ENCODE results near the gene TEKT2.

Gene TEKT2

GRCh38 chr1:36086529-36087232 lies 2.8 kb downstream of the TEKT2 start:
- H3K36me3 ChIP-seq (ENCODE audit: control insufficient read depth, insufficient read depth, low read length) = peaks cover 16% of the 10 kb centered on the region
- whole genome bisulfite sequencing, 2 experiments = 87 to 90% methylated on average over 12 of the region's 12 CpGs
- H3K9me3 ChIP-seq (ENCODE audit: control insufficient read depth, low read length) = no peaks in the 10 kb centered on the region
- H3K27me3 ChIP-seq (ENCODE audit: control insufficient read depth, insufficient read depth, low read length, poor library complexity, severe bottlenecking) = peaks cover 3% of the 10 kb centered on the region
- H3K27ac ChIP-seq (ENCODE audit: insufficient read depth, low read depth, low read length, poor library complexity, severe bottlenecking) = no peak overlapping the region
- no peak overlapping the region for H3K4me3 ChIP-seq (ENCODE audit: insufficient read depth, low read depth, low read length)
- H3K4me1 ChIP-seq (ENCODE audit: control insufficient read depth, insufficient read depth, low read length) = peaks cover 16% of the 10 kb centered on the region

- 92 to 94% methylated on average over 31 of the region's 31 CpGs for WGBS, 2 experiments
These were observed 3.6 kb downstream of the TEKT2 start for GRCh38 chr1:36087233-36088123.

GRCh38 chr1:36088265-36088576 lies 4.3 kb downstream of the TEKT2 start:
- Histone ChIP-seq H3K4me1 (ENCODE audit: control insufficient read depth, insufficient read depth, low read length) (peaks cover 16% of the 10 kb centered on the region), H3K9me3 (ENCODE audit: control insufficient read depth, low read length) (no peaks in the 10 kb centered on the region), H3K27ac (ENCODE audit: insufficient read depth, low read depth, low read length, poor library complexity, severe bottlenecking) (no peak overlapping the region), H3K4me3 (ENCODE audit: insufficient read depth, low read depth, low read length) (peak overlapping the region; percentile 99), H3K27me3 (ENCODE audit: control insufficient read depth, insufficient read depth, low read length, poor library complexity, severe bottlenecking) (peaks cover under 1% of the 10 kb centered on the region), H3K36me3 (ENCODE audit: control insufficient read depth, insufficient read depth, low read length) (peaks cover 31% of the 10 kb centered on the region)
- WGBS, 2 experiments = 52 to 60% methylated on average over 8 of the region's 8 CpGs

More at GRCh38 chr1:36087233-36088123, 3.6 kb downstream of the TEKT2 start:
- Histone ChIP-seq H3K27ac (ENCODE audit: insufficient read depth, low read depth, low read length, poor library complexity, severe bottlenecking) (no peak overlapping the region), H3K27me3 (ENCODE audit: control insufficient read depth, insufficient read depth, low read length, poor library complexity, severe bottlenecking) (peaks cover 3% of the 10 kb centered on the region), H3K4me1 (ENCODE audit: control insufficient read depth, insufficient read depth, low read length) (peaks cover 16% of the 10 kb centered on the region), H3K9me3 (ENCODE audit: control insufficient read depth, low read length) (no peaks in the 10 kb centered on the region), H3K36me3 (ENCODE audit: control insufficient read depth, insufficient read depth, low read length) (peaks cover 24% of the 10 kb centered on the region), H3K4me3 (ENCODE audit: insufficient read depth, low read depth, low read length) (no peak overlapping the region)

DNA sequence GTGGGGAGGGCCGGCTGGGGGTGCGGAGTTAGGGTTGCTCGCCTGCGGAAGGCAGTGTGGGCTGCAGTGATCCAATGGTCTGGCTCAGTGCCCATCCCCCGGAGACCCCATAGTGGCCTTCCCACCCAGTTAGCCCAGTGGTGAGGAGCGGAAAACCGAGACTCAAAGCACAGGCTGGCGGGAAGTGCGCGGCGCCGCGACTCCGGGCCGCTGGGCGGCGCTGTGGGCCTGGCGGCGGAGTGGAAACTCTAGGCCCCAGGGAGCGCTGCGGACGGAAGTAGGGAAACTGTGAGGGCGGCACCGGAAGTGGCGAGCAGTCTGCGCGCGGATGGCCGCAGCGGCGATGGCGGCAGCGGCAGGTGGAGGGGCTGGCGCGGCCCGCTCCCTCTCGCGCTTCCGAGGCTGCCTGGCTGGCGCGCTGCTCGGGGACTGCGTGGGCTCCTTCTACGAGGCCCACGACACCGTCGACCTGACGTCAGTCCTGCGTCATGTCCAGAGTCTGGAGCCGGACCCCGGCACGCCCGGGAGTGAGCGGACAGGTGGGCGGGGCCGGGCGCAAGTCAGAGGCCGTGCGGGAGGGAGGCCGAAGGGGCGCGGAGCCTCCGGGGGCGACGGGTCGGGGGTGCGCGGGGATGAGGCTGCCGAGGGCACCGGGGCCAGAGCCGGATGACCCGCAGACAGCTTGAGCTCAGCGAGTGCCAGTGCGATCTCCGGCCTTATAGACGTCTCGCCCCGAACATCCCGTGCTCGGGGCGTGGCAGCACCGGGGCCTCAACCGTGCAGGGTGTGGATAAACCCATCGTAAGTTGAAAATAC lies 4.9 kb downstream of the TEKT2 start, which contains the start of gene ADPRS:
TSS of gene ADPRS (plus strand) at position 316 of the 816 bp plus-strand sequence. CDS start at position 329, 13 bp downstream.
- 2 to 3% methylated on average over 84 of the region's 84 CpGs for WGBS, 2 experiments
- Histone ChIP-seq H3K27ac (ENCODE audit: insufficient read depth, low read depth, low read length, poor library complexity, severe bottlenecking) (no peak within 1 kb of the TSS), H3K4me3 (ENCODE audit: insufficient read depth, low read depth, low read length) (peak within 1 kb of the TSS; percentile 99), H3K9me3 (ENCODE audit: control insufficient read depth, low read length) (no peaks in the 10 kb centered on the region), H3K36me3 (ENCODE audit: control insufficient read depth, insufficient read depth, low read length) (peaks cover 33% of the 10 kb centered on the region), H3K27me3 (ENCODE audit: control insufficient read depth, insufficient read depth, low read length, poor library complexity, severe bottlenecking) (no peaks in the 10 kb centered on the region), H3K4me1 (ENCODE audit: control insufficient read depth, insufficient read depth, low read length) (peaks cover 16% of the 10 kb centered on the region)

DNA sequence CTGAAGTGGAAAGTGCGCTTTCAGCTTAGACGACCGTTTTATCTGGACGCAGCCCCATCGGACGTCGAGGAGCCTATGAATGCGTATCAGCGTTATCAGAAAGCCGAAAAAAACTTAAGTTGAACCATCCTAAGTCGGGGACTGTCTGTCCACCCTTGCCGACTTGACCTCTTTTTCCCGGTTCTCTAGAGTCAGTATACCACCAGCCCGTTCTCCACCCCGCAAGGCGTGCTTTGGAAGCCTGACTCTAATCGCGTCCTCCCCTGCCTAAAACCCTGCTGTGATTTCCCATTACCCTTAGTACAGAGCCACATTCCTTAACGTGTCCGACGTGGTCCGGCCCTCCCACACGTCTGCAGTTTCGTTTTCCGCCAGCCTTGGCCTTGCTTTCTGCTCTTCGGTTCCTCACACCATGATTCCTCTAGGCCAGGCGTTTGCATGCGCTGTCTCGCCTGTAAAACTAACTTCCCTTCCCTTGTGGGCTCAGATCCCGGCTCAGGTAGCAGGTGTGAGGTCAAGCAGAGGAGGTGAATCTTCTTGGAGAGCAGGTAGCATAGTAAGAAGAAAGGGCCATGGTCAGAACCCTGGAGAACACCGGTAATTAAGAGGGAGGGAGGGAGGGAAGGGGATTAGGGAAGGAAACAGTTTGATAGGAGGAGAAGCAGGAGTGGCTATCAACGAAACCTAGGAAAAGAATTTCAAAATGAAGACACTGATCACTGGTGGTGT lies 5.7 kb downstream of the TEKT2 start:
- peaks cover 13% of the 10 kb centered on the region for H3K4me1 ChIP-seq (ENCODE audit: control insufficient read depth, insufficient read depth, low read length)
- H3K9me3 ChIP-seq (ENCODE audit: control insufficient read depth, low read length) = no peaks in the 10 kb centered on the region
- H3K4me3 ChIP-seq (ENCODE audit: insufficient read depth, low read depth, low read length) = peak overlapping the region; percentile 99
- 15 to 16% methylated on average over 32 of the region's 32 CpGs for WGBS, 2 experiments
- no peak overlapping the region for H3K27ac ChIP-seq (ENCODE audit: insufficient read depth, low read depth, low read length, poor library complexity, severe bottlenecking)
- no peaks in the 10 kb centered on the region for H3K27me3 ChIP-seq (ENCODE audit: control insufficient read depth, insufficient read depth, low read length, poor library complexity, severe bottlenecking)
- H3K36me3 ChIP-seq (ENCODE audit: control insufficient read depth, insufficient read depth, low read length) = peaks cover 38% of the 10 kb centered on the region

GRCh38 chr1:36091141-36091540 lies 7.2 kb downstream of the TEKT2 start:
- no peak overlapping the region for H3K27ac ChIP-seq (ENCODE audit: insufficient read depth, low read depth, low read length, poor library complexity, severe bottlenecking)
- 92 to 94% methylated on average over 4 of the region's 4 CpGs for WGBS, 2 experiments
- H3K27me3 ChIP-seq (ENCODE audit: control insufficient read depth, insufficient read depth, low read length, poor library complexity, severe bottlenecking) = no peaks in the 10 kb centered on the region
- no peaks in the 10 kb centered on the region for H3K9me3 ChIP-seq (ENCODE audit: control insufficient read depth, low read length)
- peaks cover 8% of the 10 kb centered on the region for H3K4me1 ChIP-seq (ENCODE audit: control insufficient read depth, insufficient read depth, low read length)
- H3K36me3 ChIP-seq (ENCODE audit: control insufficient read depth, insufficient read depth, low read length) = peaks cover 38% of the 10 kb centered on the region
- H3K4me3 ChIP-seq (ENCODE audit: insufficient read depth, low read depth, low read length) = no peak overlapping the region

DNA sequence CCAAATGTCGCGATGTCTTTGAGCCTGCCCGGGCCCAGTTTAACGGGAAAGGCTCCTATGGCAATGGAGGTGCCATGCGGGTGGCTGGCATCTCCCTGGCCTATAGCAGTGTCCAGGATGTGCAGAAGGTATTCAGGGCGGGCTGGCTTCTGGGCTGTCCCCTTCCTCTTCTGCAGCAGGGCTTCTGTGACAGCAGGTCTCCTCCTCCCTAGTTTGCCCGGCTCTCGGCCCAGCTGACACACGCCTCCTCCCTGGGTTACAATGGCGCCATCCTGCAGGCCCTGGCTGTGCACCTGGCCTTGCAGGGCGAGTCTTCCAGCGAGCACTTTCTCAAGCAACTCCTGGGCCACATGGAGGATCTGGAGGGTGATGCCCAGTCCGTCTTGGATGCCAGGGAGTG lies 7.8 kb downstream of the TEKT2 start:
- Histone ChIP-seq H3K27me3 (ENCODE audit: control insufficient read depth, insufficient read depth, low read length, poor library complexity, severe bottlenecking) (no peaks in the 10 kb centered on the region), H3K27ac (ENCODE audit: insufficient read depth, low read depth, low read length, poor library complexity, severe bottlenecking) (no peak overlapping the region), H3K4me1 (ENCODE audit: control insufficient read depth, insufficient read depth, low read length) (peaks cover 8% of the 10 kb centered on the region), H3K36me3 (ENCODE audit: control insufficient read depth, insufficient read depth, low read length) (peaks cover 38% of the 10 kb centered on the region), H3K9me3 (ENCODE audit: control insufficient read depth, low read length) (no peaks in the 10 kb centered on the region), H3K4me3 (ENCODE audit: insufficient read depth, low read depth, low read length) (no peak overlapping the region)
- 95 to 97% methylated on average over 13 of the region's 13 CpGs for WGBS, 2 experiments

- peaks cover 38% of the 10 kb centered on the region for H3K36me3 ChIP-seq (ENCODE audit: control insufficient read depth, insufficient read depth, low read length)
- no peak overlapping the region for H3K4me3 ChIP-seq (ENCODE audit: insufficient read depth, low read depth, low read length)
- no peaks in the 10 kb centered on the region for H3K27me3 ChIP-seq (ENCODE audit: control insufficient read depth, insufficient read depth, low read length, poor library complexity, severe bottlenecking)
- peaks cover 8% of the 10 kb centered on the region for H3K4me1 ChIP-seq (ENCODE audit: control insufficient read depth, insufficient read depth, low read length)
- H3K27ac ChIP-seq (ENCODE audit: insufficient read depth, low read depth, low read length, poor library complexity, severe bottlenecking) = no peak overlapping the region
- no peaks in the 10 kb centered on the region for H3K9me3 ChIP-seq (ENCODE audit: control insufficient read depth, low read length)
- 95% methylated on average over 17 of the region's 17 CpGs for WGBS, 2 experiments
These were observed 8.4 kb downstream of the TEKT2 start for GRCh38 chr1:36092166-36092797.

DNA sequence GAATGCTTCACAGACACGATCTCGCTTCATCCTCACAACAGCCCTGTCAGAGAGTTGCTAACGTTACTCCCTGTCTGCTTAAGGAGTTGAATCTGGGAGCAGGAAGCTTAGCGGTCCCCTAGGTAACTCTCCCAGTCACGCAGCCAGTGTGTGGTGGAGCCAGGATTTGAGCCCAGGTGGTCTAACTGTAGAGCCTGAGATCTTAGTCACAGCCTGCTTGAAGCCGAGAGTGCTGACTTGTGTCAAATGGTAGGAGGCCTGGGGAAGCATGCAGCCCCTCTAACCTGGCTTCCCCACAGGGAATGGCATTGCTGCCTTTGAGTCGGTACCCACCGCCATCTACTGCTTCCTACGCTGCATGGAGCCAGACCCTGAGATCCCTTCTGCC lies 8.9 kb downstream of the TEKT2 start:
- 97 to 98% methylated on average over 9 of the region's 9 CpGs for WGBS, 2 experiments
- Histone ChIP-seq H3K9me3 (ENCODE audit: control insufficient read depth, low read length) (no peaks in the 10 kb centered on the region), H3K27me3 (ENCODE audit: control insufficient read depth, insufficient read depth, low read length, poor library complexity, severe bottlenecking) (no peaks in the 10 kb centered on the region), H3K27ac (ENCODE audit: insufficient read depth, low read depth, low read length, poor library complexity, severe bottlenecking) (no peak overlapping the region), H3K36me3 (ENCODE audit: control insufficient read depth, insufficient read depth, low read length) (peaks cover 33% of the 10 kb centered on the region), H3K4me1 (ENCODE audit: control insufficient read depth, insufficient read depth, low read length) (peaks cover 8% of the 10 kb centered on the region), H3K4me3 (ENCODE audit: insufficient read depth, low read depth, low read length) (no peak overlapping the region)

Data from ectodermal cell (in vitro differentiated cells).